Middle frontal gyrus (tissue), 1 donor: Measurements from ENCODE around the gene PRXL2B.
"Not testable (repeated sequence)": the region's sequence is repeated elsewhere in the genome, so short reads cannot be mapped to it uniquely, and the experiment has no call there.

Experiments
- DNase-seq: peaks from one replicate; pipeline ENCODE4 v3.0.0-alpha.2; 2015; ENCODE audit warnings: low spot score; ENCODE audit errors: extremely low spot score

Gene PRXL2B

DNA sequence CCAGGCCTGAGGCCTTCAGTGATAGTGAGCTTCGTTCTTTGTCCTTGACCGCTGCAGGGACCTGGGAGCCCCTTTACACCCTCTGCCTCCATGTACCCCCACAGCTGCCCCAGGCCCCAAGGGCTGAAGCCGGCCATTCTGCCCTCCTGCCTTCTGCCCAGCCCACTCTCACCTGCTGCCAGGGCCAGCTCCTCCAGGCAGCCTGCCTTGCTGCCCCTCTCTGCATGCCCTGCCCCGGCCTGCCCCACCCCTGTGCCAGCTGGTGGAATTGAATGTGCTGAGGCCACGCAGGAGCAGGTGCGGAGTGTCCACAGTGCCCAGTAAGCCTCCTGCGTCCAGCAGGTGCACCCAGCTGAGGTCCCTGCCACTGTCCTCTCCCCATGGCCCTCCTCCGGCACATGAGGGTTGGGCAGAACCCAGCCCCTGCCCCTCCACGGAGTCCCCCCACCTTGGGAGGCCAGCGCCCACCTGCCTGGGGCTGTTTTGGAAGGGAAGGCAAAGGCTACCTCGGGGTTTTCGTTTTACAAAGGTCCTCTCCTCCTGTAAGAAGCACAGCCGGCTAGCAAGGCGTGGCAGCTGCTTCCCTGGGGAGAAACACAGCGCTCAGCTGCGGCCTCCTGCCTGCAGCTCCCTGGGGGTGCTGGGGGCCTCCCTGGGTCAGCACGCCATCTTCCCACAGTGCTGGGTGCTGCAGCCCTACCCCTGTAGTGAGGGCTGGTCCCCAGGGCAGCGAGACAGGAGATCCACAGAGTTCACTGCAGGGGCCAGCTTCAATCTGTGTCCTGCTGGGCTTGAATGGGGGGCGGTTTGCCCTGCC, 25.3 kb downstream of the PRXL2B start:
- no peak for DNase-seq

DNA sequence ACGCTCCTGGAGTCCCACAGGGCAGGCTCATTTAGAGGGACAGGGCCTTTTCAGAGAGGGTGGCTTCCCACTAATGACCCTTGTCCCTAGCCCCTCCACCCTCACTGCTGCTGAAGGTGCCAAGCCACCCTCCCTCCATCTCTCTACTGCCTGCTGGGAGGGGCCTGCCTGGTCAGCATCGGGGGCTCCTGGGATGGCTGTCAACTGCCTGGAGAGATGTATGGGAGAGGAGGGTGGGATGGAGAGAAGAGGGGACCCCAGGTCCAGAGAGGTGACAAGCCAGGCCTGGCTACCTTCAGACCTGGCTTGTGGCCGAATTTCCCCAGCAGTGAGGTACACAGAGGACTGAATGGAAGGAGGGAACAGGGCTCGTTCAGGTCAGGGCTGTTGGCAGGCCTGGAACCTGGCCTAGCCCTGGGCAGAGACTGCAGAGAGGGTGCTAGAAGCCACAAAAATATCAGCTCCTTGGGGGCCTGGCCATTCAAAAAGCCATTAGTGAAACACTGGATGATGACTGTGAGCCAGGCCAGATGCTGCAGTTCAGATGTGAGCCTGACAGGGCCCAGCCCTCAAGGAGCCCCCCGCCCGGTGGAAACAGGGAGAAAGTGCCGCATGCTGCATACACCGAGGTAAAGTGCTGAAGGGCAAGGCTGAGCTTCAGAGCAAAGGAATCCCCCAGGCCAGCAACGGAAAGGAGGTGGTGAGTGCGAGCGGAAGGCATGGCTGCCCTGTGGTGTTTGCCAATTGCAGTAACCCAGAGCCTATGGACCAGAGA, 26.2 kb downstream of the PRXL2B start:
- DNase-seq: no peak

DNA sequence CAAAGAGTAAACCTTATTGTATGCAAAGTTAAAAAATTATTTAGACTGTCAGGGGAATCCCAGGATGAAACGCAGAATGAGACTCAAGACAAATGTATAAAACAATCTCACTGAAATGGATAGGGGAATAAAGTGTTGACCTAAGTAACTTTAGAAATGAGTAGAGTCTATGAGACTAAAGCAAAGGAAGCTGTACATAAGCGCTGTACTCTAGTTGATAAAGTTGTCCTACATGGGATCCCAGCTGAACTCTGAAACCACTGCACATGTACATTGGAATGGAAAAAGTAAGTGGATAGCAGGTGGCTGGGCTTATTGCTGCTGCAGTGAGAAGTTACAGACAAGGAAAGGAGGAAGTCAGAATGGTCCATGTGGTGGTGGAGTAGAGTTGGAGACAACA, 27.6 kb downstream of the PRXL2B start:
- DNase-seq: no peak

DNA sequence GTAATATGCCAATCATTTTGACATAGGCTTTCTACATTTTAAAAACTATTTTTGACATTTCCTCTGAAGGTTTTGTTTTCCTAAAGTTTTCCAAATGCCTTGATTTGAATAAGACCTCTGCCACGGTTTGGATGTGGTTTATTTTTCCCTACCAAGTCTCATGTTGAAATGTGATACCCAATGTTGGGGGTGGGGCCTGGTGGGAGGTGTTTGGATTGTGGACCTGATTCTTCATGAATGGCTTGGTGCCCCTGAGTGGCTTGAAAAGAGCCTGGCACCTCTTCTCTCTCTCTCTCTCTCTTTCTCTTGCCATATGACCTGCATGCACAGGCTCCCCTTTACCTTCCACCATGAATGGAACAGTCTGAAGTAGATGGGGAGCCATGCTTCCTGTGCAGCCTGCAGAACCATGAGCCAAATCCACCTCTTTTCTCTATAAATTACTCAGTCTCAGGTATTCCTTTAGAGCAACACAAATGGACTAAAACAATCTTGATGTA, 31.4 kb downstream of the PRXL2B start:
- no peak for DNase-seq

DNA sequence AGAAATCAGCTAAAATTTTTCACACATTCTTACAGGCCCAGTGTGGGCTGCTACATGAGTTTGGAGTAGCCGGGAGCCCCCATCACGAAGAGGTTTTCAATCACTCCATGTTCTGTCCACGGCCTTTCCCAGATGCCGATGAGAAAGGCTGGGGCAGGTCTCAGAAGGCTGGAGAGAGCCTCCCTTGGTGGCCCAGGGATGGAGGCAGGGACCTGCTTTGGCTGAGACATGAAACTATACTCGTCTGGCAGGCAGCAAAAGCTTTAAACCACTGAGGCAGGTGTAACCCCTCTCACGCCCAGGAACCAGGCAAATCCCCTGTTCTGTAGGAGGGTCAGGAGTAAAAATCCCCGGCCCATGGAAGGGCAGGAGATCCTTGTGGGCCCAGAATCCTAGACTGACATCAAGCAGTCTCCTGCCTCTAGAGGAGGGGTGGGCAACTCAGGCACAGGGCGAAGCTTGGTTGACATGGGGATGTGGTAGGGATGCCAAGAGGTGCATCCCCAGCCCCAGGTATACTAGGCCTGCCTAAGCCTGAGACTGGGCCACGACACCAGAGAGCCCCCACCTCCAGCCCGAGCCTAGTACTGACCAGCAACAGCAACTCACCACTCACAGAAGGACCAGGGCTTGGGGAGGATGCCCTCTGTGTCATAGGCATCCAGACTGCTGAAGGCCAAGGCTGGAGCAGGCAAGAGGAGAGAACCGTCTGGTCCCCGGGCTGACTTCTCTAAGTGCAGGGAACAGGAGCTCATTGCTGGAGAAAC, 37.2 kb downstream of the PRXL2B start:
- no peak for DNase-seq

DNA sequence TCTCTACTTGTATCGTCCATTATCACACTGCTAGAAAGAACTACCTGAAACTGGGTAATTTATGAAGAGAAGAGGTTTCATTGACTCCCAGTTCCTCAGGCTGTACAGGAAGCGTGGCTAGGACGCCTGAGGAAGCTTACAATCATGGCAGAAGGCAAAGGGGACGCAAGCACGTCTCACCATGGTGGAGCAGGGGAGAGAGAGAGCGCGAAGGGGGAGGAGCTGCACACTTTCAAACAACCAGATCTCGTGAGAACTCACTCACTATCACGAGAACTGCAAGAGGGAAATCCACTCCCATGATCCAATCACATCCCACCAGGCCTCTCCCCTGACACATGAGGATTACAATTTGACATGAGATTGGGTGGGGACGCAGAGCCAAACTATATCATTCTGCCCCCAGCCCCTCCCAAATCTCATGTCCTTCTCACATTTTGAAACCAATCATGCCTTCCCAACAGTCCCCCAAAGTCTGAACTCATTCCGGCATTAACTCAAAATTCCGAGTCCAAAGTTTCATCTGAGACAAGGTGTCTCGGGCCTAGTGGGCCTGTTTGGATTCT, 38.2 kb downstream of the PRXL2B start:
- DNase-seq: no peak

DNA sequence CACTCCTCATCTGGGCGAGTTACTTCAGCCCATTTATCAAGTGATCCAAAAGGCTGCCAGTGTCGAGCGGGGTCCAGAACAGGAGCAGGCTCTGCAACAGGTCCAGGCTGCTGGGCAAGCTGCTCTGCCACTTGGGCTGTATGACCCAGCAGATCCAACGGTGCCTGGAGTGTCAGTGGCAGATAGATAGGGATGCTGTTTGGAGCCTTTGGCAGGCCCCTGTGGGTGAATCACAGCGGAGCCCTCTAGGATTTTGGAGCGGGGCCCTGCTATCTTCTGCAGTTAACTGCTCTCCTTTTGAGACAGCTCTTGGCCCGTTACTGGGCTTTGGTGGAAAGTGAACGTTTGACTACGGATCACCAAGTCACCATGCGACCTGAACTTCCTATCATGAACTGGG, 38.7 kb downstream of the PRXL2B start:
- DNase-seq: no peak

DNA sequence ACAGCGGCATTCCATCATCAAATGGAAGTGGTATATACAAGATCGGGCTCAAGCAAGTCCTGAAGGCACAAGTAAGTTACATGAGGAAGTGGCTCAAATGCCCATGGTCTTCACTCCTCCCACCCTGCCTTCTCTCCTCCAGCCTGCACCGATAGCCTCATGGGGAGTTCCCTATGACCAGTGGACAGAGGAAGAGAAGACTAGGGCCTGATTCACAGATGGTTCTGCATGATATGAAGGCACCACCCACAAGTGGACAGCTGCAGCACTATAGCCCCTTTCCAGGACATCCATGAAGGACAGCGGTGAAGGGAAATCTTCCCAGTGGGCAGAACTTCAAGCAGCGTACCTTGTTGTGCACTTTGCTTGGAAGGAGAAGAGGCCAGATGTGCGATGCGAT, 39.2 kb downstream of the PRXL2B start:
- DNase-seq: not testable (repeated sequence)

DNA sequence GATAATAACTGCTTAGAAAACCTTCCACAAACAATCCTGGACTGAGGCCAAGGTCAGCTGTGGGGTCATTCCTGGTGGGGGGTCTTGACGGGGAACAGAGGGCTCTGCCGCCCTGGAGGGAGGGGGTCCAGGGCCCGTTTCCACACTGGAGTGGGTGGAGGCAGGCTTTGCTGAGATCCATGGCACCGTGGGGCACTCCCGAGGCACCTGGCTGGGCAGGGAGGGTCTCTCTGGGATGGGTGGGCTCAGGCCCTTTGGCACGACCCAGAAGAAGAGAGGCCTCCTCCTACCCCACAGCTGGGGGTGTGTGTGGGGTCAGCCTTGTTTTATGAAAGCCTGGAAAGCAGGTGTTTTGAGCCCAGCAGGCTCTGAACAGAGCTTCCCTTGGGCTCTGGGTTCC, 41.2 kb downstream of the PRXL2B start:
- DNase-seq: no peak

DNA sequence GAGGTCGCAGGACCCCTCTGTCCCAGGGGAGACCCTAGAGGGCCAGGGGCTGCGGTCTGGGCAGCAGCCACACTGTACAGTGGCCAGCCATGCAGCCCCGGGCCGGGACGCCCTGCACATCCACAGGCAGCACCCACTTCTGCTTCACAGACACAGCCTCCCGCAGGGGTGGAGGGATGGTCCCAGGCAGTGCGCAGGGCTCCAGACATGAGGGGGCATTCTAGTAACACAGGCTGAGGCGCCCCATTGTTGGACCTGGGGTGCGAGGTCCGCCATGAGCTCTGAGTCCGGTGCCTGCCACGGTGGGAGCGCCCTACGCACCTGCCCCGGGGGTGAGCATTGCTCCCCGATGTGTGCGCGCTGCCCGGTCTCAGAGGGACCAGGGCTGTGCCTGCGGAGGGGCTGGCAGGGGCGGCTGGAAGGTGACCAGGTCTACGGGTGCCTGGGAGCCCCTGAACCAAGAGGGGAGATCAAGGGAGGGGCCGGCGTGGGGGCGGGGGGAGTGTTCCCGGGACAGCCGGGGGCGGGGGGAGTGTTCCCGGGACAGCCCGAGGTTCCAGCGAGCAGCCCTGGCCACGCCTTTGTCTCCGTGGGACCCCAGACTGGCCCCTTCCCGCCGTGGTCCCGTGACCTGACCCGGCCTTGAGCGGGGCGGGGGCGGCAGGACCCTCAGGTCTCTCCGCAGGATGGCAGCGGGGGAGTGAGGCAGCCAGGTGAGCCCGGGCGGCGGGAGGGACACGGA, 41.8 kb downstream of the PRXL2B start:
- DNase-seq: no peak

DNA sequence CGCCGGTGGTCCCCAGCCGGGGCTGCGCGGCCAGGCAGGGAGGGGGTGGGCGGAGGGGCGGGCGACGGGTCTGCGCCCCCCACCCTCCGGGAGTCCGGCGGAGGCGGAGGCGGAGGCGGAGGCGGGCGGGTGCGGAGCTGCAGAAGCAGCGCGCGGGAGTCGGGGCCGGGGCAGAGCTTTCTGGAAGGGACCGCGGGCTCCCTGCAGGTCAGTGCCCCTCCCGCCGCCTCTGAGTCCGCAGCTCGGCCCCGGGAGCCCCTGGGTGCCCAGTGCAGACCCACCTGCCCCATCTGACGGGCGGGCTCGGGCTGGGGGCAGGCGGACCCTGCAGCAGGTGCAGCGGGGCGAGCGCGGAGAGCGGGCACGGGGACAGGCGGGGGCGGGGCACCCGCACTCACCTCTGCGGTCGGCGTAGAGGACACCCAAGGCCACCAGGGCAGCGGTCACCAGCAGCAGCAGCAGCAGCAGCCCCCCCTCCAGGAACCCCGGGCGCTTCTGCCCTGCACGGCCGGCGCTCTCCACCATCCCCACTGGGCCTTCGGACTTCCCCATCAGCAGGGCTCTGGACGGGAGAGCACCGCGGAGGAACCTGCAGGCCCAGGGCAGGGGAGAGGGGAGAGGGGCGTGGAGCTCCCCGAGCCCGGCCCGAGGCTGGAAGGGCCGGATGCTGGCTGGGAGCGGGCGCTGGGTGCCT, 42.5 kb downstream of the PRXL2B start:
- DNase-seq: no peak

DNA sequence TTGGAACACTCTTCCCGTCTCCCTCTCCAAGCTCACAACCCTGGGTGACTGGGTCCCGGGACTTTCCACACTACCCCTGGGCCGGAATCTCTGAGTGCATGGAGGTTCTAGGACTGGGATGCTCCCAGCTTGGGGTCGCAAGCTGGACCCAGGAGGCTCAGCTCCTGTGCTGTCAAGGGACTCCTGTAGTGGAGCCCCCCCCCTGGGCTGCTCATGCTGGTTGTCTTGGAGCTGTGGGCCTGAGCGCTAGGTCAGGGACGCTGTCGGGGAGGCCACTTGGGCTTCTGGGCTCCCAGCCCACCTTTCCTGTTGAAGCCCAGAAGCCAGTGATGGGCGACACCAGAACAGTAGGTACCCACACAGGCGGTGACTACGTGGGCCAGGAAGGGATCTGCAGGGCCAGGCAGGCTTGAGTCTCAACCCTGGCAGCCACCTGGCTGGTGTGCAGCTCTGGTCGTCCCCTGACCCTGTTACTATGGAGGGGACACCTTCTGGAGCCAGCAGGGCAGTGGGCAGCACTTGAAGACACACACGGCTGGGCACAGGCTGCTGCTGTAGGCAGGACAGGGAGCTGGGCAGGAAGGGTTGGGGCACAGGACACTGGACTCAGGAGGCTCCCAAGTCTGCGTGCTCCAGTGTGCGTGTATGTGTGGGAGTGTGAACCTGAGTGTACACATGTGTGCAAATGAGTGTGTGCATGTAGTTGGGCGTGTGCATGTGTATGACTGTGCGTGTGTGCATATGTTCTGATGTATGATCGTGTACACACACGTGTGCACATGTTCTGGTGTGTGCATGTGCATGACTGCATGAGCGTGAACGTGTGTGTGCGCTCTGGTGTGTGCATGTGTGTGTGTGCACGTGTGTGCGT, 43.3 kb downstream of the PRXL2B start:
- no peak for DNase-seq

DNA sequence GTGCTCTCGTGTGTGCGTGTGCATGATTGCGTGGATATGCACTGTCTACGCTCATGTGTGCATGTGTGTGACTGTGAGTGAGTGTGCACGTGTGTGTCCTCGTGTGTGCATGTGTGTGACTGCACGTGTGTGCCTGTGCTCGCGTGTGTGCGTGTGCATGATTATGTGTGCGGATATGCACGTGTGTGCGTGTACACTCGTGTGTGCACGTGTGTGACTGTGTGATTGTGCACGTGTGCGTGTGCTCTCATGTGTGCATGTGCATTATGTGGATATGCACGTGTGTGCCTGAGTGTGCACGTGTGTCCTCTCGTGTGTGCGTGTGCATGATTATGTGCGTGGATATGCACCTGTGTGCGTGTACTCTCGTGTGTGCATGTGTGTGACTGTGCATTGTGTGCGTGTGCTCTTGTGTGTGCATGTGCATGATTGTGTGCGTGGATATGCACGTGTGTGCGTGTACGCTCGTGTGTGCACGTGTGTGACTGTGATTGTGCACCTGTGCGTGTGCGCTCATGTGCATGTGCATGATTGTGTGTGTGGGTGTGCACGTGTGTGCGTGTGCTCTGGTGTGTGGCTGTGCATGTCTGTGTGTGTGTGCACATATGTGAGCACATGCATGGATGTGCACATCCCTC, 44.0 kb downstream of the PRXL2B start:
- no peak for DNase-seq

DNA sequence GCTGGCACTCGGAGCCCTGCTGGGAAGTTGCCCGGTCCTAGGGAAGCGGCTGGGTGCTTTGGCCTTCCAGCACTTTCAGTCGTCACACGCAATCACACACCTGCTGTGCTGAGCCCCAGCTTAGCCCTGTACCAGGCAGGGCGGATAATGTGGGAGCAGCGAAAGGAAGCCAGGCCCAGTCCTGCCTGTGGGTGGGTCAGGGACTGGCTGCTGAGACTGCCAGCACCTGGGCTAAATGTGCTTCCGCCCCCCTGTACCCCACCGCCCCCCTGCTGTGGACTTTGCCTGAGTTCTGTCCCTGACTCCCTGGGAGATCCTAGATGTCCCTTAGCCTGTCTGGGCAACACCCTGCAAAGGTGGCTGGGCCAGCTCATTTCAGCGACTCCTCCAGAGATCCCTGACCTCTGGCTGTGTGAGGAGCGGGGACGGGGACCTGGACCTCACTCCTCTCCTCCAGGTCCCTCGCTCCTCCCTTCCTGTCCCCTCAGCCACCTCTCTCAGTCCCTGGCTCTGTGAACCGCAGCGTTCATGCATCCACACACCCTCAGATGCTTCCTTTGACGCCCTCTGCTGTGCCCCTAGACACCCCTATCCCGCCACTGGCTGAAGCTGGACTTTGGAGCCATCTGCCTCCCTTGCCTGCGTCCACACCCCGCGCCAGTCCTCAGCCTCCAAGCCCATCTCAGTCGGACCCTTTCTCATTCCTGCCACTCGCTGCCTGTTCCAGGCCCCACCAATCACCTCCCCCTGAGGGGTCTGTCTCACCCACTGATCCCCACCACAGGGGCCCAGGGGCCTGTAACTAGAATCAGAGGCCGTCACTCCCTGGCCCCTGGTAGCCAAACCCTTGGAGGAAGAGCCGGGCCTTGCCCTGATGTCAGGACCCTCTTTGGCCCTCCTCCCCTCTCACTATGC, 44.8 kb downstream of the PRXL2B start:
- DNase-seq: no peak

DNA sequence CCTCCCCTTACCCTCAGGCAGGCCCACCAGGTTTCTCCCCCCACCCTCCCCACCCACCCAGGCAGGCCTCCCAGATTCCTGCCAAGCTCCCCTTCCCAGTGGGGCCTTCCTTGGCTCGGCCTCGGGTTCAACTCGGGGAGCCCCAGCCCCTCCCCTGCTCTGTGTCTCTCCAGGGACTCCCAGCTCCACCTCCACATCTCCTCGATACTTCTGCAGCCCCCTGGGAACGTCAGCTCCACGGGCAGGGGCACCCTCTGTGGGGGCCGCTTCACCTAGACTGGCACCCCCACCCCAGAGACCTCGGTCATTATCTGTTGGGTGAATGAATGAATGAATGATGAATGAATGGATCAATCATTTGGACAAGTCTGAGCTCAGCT, 45.5 kb downstream of the PRXL2B start:
- DNase-seq: no peak

DNA sequence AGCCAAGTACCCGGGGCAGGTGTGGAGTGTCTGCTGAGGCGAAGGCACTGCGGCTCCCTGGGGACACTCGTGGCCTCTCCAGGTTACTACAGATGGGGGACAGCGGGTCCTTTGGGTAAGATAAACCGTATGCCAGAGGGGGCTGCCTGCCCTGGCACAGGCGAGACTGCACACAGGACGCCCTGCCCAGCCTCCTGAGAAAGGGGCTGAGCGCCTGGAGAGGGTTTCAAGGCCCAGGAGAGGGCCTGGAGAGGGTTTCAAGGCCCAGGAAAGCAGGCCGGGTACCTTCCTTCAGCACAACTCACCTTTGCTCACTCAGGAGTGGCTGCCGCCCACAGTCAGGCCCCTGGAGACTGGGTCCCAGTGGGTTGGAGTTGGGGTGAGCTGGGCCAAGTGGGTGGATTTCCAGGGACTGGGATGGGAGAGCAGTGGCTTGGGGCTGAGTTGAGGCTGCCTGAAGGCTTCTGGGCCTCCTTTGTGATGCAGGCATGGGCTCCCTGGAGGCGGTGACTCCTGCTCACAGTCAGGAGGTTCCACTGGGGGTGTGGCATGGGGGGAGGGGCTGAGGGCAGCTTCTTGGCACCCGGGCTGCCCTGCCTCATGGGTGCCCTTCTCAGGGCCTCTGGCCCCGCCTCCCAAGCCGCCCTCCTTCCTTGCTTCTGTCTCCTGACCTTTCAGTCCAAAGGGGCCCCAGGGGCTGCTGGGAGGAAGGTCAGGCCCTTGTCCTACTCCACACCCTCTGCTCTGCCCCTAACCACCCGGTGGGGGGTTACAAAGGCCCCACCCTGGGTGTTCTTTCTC, 46.2 kb downstream of the PRXL2B start, which contains the start of gene MMEL1:
Gene MMEL1, minus strand, starts transcription at position 456 of the 801 bp plus-strand sequence. CDS start 3,532 bp downstream, outside the sequence.
- no peak for DNase-seq
